Glutamatergic neuron (in vitro differentiated cells): Measurements from ENCODE around the gene GJB3. TPM values are rescaled to one million over a fixed set of nuclear protein-coding genes. Genes with fewer than 3 reads are reported as not detected.
"Not testable (repeated sequence)": the region's sequence is repeated elsewhere in the genome, so short reads cannot be mapped to it uniquely, and the experiment has no call there.

ENCODE experiments used
- DNase-seq: peaks from one replicate; pipeline ENCODE4 v3.0.0; 2022
- H3K27ac Mint-ChIP-seq: one replicate; pipeline ENCODE4 v1.8.0; 2020; ENCODE audit warnings: mild to moderate bottlenecking, mixed read lengths, inconsistent platforms; ENCODE audit not compliant: unreplicated experiment
- H3K27me3 Mint-ChIP-seq: one replicate; pipeline ENCODE4 v1.8.0; 2020; ENCODE audit warnings: mild to moderate bottlenecking, moderate library complexity, mixed read lengths, inconsistent platforms; ENCODE audit not compliant: unreplicated experiment
- H3K36me3 Mint-ChIP-seq: one replicate; pipeline ENCODE4 v1.8.0; 2020; ENCODE audit warnings: mild to moderate bottlenecking, mixed read lengths, inconsistent platforms; ENCODE audit not compliant: unreplicated experiment
- H3K4me1 Mint-ChIP-seq: one replicate; pipeline ENCODE4 v1.8.0; 2020; ENCODE audit warnings: mild to moderate bottlenecking, low read depth, mixed read lengths, inconsistent platforms; ENCODE audit not compliant: unreplicated experiment
- H3K4me3 Mint-ChIP-seq: one replicate; pipeline ENCODE4 v1.8.0; 2020; ENCODE audit warnings: mild to moderate bottlenecking, mixed read lengths, inconsistent platforms; ENCODE audit not compliant: unreplicated experiment
- H3K9me3 Mint-ChIP-seq: one replicate; pipeline ENCODE4 v1.8.0; 2020; ENCODE audit warnings: mild to moderate bottlenecking, moderate library complexity, mixed read lengths, inconsistent platforms; ENCODE audit not compliant: unreplicated experiment
- CTCF ChIP-seq: fragments of 200-600 bp; sonication (generic); IDR thresholded peaks from one replicate; pipeline ENCODE4 v1.5.0; 2021; ENCODE audit not compliant: partially characterized antibody, unreplicated experiment
- total RNA-seq: library from RNA; stranded (reverse); fragmentation: NEBNext Ultra II Directional; extraction: Animal tissue kit (Norgen Biotek cat#: 25700); gene quantifications from one replicate; pipeline ENCODE4 v1.2.1, GENCODE V29; 2021; ENCODE audit not compliant: unreplicated experiment

The GJB3 gene
- total RNA-seq, 1 donor from 2014 or later, result not detected

GRCh38 chr1:34806396-34806795 lies 25.4 kb downstream of the GJB3 start:
- no peak for TF ChIP-seq CTCF
- no peak for DNase-seq
- no peaks in the 10 kb centered on the region for H3K27me3 Mint-ChIP-seq
- H3K36me3 Mint-ChIP-seq, result peaks cover 19% of the 10 kb centered on the region
- H3K4me3 Mint-ChIP-seq, result no peak overlapping the region
- peaks cover 5% of the 10 kb centered on the region for H3K4me1 Mint-ChIP-seq
- no peaks in the 10 kb centered on the region for H3K9me3 Mint-ChIP-seq
- H3K27ac Mint-ChIP-seq, result no peak overlapping the region

GRCh38 chr1:34808051-34808810 lies 27.2 kb downstream of the GJB3 start:
- Mint-ChIP-seq H3K4me3 (no peak overlapping the region), H3K36me3 (peaks cover 17% of the 10 kb centered on the region)
- no peak for TF ChIP-seq CTCF

GRCh38 chr1:34810781-34811180 lies 29.8 kb downstream of the GJB3 start:
- not testable (repeated sequence) for DNase-seq, H3K9me3 Mint-ChIP-seq, H3K36me3 Mint-ChIP-seq, H3K27ac Mint-ChIP-seq, H3K4me3 Mint-ChIP-seq, H3K27me3 Mint-ChIP-seq, H3K4me1 Mint-ChIP-seq

More at GRCh38 chr1:34808051-34808810, 27.2 kb downstream of the GJB3 start:
- Mint-ChIP-seq H3K4me1 (peaks cover 5% of the 10 kb centered on the region), H3K27ac (no peak overlapping the region), H3K9me3 (no peaks in the 10 kb centered on the region), H3K27me3 (no peaks in the 10 kb centered on the region)
- DNase-seq, result no peak

GRCh38 chr1:34816332-34816731 lies 35.3 kb downstream of the GJB3 start:
- Mint-ChIP-seq H3K36me3 (no peaks in the 10 kb centered on the region), H3K4me3 (no peak overlapping the region), H3K27me3 (no peaks in the 10 kb centered on the region), H3K27ac (no peak overlapping the region), H3K4me1 (no peaks in the 10 kb centered on the region), H3K9me3 (peaks cover 1% of the 10 kb centered on the region)
- DNase-seq, result no peak
- TF ChIP-seq CTCF, result no peak

- Mint-ChIP-seq H3K4me3 (no peak overlapping the region), H3K27ac (no peak overlapping the region), H3K27me3 (no peaks in the 10 kb centered on the region), H3K9me3 (peaks cover 1% of the 10 kb centered on the region), H3K36me3 (no peaks in the 10 kb centered on the region), H3K4me1 (no peaks in the 10 kb centered on the region)
- DNase-seq, result no peak
- TF ChIP-seq CTCF, result no peak
Measured at GRCh38 chr1:34816778-34817177, 35.8 kb downstream of the GJB3 start.

GRCh38 chr1:34818862-34819261 lies 37.8 kb downstream of the GJB3 start:
- not testable (repeated sequence) for DNase-seq

More at GRCh38 chr1:34818862-34819261, 37.8 kb downstream of the GJB3 start:
- not testable (repeated sequence) for H3K36me3 Mint-ChIP-seq, H3K4me3 Mint-ChIP-seq, H3K27ac Mint-ChIP-seq, H3K27me3 Mint-ChIP-seq, H3K4me1 Mint-ChIP-seq, H3K9me3 Mint-ChIP-seq
